ENCODE measurements around the gene C16orf92. TPM values are rescaled to one million over a fixed set of nuclear protein-coding genes. Genes with fewer than 3 reads are reported as not detected.

The C16orf92 gene
- total and polyA plus RNA-seq, 5 donors = not detected

DNA sequence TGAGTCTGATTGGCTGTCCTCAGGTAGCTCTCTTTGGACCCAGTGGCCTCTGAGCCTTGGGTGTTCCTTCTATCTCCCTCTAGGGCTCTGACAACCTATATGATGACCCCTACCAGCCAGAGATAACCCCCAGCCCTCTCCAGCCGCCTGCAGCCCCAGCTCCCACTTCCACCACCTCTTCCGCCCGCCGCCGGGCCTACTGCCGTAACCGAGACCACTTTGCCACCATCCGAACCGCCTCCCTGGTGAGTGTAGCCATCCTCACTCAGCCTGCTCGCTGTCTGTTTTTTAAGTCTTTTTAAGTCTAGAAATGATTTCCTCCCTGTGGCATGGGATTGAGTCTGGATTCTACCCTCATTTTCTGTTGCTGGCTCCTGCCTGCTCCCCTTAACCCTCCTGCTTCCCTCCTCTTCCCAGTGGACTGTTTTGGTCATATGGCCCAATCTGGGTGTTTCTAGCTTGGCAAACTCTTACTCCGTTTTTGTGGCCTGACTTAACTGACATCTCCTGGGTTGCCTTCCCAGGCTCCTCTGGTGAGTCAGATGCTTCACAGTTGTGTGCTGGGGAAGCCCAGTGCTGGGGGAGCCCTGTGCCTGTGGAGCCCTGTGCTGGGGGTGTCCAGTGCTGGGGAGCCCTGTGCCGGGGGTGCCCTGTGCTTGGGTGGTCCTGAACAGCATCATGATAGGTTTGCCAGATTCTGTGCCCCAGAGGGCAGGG lies 39.4 kb upstream of the C16orf92 start:
- no peak overlapping the region for H3K4me3 ChIP-seq (ENCODE audit: low read length)
- ATAC-seq (no peak), DNase-seq (peak in 2 of 3 donors; percentile 29 to 31)
- no peaks in the 10 kb centered on the region for H3K27me3 ChIP-seq (ENCODE audit: control insufficient read depth, insufficient read depth)
- H3K27ac ChIP-seq (ENCODE audit: low read length) = no peak overlapping the region
- H3K4me1 ChIP-seq (ENCODE audit: control insufficient read depth, insufficient read depth, low read length) = no peaks in the 10 kb centered on the region
- intact Hi-C loops (cut with DNase I) = no loop called here
- WGBS = 85% methylated on average over 12 of the region's 12 CpGs
- no peaks in the 10 kb centered on the region for H3K9me3 ChIP-seq (ENCODE audit: control insufficient read depth, low read length)

DNA sequence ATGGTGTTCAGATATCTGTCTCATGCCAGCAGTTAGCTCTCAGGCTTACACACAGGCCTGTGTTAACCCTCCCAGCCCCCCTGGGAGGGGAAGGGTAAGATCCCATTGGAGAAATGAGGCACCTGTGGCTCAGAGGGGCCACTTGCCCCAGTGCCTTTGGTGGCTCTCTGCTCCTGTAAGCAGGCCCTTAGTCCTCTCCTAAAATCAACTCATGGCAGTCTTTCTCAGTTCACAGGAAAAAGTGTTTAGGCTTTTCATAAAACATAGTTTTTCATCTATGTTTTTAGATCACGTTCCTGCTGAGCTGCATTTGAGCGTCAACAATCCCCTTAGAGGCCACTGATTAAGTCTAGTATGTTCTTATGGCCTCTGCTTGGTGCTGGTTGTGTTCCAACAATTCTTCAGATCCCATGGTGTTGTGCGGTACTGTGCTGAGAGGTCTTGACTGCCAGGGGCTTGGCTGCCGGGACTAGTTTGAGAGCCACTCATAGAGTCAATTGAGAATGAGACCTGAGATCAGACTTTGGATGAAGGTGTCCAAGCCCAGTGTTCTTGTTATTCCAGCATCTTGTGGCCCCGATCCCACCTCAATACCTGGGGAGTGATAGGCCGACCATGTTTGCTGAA lies 38.7 kb upstream of the C16orf92 start:
- Histone ChIP-seq H3K9me3 (ENCODE audit: control insufficient read depth, low read length) (no peaks in the 10 kb centered on the region), H3K27ac (ENCODE audit: low read length) (no peak overlapping the region), H3K4me3 (ENCODE audit: low read length) (no peak overlapping the region), H3K4me1 (ENCODE audit: control insufficient read depth, insufficient read depth, low read length) (no peaks in the 10 kb centered on the region), H3K27me3 (ENCODE audit: control insufficient read depth, insufficient read depth) (no peaks in the 10 kb centered on the region)
- 80% methylated on average over 6 of the region's 6 CpGs for WGBS
- ATAC-seq (no peak), DNase-seq (peak in 1 of 3 donors; percentile 1)
- intact Hi-C loops (cut with DNase I) = no loop called here

DNA sequence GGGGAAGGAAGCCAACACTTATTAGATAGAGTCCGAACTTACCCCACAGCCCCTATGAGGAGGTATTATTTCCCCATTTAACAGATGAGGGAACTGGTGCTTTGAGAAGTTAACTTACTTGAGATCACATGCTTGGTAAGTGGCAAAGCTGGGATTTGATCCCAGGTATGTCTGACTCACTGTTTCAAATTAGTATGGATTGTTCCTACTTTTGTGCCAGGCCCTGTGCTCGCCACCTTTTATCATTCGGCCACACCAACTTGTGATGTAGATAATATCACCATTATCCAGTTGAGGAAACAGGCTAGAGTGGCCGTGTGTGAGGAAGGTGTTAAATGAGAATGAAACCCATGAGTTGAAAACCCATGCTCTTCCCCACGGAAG lies 38.2 kb upstream of the C16orf92 start:
- intact Hi-C loops (cut with DNase I) = no loop called here
- Histone ChIP-seq H3K27ac (ENCODE audit: low read length) (no peak overlapping the region), H3K9me3 (ENCODE audit: control insufficient read depth, low read length) (no peaks in the 10 kb centered on the region), H3K4me1 (ENCODE audit: control insufficient read depth, insufficient read depth, low read length) (no peaks in the 10 kb centered on the region), H3K4me3 (ENCODE audit: low read length) (no peak overlapping the region), H3K27me3 (ENCODE audit: control insufficient read depth, insufficient read depth) (no peaks in the 10 kb centered on the region)
- ATAC-seq = no peak
- DNase-seq = no peak
- WGBS = 85% methylated on average over 5 of the region's 5 CpGs

DNA sequence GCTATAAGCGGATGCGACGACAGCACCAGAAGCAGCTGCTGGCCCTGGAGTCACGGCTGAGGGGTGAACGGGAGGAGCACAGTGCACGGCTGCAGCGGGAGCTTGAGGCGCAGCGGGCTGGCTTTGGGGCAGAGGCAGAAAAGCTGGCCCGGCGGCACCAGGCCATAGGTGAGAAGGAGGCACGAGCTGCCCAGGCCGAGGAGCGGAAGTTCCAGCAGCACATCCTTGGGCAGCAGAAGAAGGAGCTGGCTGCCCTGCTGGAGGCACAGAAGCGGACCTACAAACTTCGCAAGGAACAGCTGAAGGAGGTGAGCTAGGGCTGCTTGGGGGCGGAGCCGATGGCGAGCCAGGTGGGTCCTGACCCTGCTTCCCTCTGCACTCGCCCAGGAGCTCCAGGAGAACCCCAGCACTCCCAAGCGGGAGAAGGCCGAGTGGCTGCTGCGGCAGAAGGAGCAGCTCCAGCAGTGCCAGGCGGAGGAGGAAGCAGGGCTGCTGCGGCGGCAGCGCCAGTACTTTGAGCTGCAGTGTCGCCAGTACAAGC lies 37.7 kb upstream of the C16orf92 start:
- ATAC-seq (no peak), DNase-seq (peak in 2 of 3 donors; percentile 22 to 46)
- H3K27ac ChIP-seq (ENCODE audit: low read length) = no peak overlapping the region
- H3K4me3 ChIP-seq (ENCODE audit: low read length) = no peak overlapping the region
- no peaks in the 10 kb centered on the region for H3K4me1 ChIP-seq (ENCODE audit: control insufficient read depth, insufficient read depth, low read length)
- intact Hi-C loops (cut with DNase I) = no loop called here
- H3K27me3 ChIP-seq (ENCODE audit: control insufficient read depth, insufficient read depth) = no peaks in the 10 kb centered on the region
- H3K9me3 ChIP-seq (ENCODE audit: control insufficient read depth, low read length) = no peaks in the 10 kb centered on the region
- WGBS = 93% methylated on average over 28 of the region's 28 CpGs

DNA sequence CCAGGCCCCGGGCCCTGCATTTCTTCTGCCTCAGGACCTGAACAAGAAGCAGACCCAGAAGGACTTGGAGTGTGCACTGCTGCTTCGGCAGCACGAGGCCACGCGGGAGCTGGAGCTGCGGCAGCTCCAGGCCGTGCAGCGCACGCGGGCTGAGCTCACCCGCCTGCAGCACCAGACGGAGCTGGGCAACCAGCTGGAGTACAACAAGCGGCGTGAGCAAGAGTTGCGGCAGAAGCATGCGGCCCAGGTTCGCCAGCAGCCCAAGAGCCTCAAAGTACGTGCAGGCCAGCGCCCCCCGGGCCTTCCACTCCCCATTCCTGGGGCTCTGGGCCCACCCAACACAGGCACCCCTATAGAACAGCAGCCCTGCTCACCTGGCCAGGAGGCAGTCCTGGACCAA lies 36.8 kb upstream of the C16orf92 start:
- intact Hi-C loops (cut with DNase I) = no loop called here
- WGBS = 94% methylated on average over 20 of the region's 20 CpGs
- ATAC-seq = no peak
- no peak overlapping the region for H3K27ac ChIP-seq (ENCODE audit: low read length)
- no peak overlapping the region for H3K4me3 ChIP-seq (ENCODE audit: low read length)
- H3K4me1 ChIP-seq (ENCODE audit: control insufficient read depth, insufficient read depth, low read length) = no peaks in the 10 kb centered on the region
- DNase-seq = peak in 2 of 3 donors; percentile 38 to 45
- H3K27me3 ChIP-seq (ENCODE audit: control insufficient read depth, insufficient read depth) = no peaks in the 10 kb centered on the region
- H3K9me3 ChIP-seq (ENCODE audit: control insufficient read depth, low read length) = no peaks in the 10 kb centered on the region

DNA sequence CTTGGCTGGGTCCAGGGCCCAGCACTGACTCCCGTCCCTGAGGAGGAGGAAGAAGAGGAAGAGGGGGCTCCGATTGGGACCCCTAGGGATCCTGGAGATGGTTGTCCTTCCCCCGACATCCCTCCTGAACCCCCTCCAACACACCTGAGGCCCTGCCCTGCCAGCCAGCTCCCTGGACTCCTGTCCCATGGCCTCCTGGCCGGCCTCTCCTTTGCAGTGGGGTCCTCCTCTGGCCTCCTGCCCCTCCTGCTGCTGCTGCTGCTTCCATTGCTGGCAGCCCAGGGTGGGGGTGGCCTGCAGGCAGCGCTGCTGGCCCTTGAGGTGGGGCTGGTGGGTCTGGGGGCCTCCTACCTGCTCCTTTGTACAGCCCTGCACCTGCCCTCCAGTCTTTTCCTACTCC lies 36.1 kb upstream of the C16orf92 start:
- 86% methylated on average over 5 of the region's 5 CpGs for WGBS
- ATAC-seq = peak in 1 of 2 donors; percentile 3
- Histone ChIP-seq H3K27ac (ENCODE audit: low read length) (no peak overlapping the region), H3K4me1 (ENCODE audit: control insufficient read depth, insufficient read depth, low read length) (no peaks in the 10 kb centered on the region), H3K9me3 (ENCODE audit: control insufficient read depth, low read length) (no peaks in the 10 kb centered on the region), H3K27me3 (ENCODE audit: control insufficient read depth, insufficient read depth) (no peaks in the 10 kb centered on the region), H3K4me3 (ENCODE audit: low read length) (no peak overlapping the region)
- peak in 2 of 3 donors; percentile 21 to 42 for DNase-seq
- intact Hi-C loops (cut with DNase I) = no loop called here

DNA sequence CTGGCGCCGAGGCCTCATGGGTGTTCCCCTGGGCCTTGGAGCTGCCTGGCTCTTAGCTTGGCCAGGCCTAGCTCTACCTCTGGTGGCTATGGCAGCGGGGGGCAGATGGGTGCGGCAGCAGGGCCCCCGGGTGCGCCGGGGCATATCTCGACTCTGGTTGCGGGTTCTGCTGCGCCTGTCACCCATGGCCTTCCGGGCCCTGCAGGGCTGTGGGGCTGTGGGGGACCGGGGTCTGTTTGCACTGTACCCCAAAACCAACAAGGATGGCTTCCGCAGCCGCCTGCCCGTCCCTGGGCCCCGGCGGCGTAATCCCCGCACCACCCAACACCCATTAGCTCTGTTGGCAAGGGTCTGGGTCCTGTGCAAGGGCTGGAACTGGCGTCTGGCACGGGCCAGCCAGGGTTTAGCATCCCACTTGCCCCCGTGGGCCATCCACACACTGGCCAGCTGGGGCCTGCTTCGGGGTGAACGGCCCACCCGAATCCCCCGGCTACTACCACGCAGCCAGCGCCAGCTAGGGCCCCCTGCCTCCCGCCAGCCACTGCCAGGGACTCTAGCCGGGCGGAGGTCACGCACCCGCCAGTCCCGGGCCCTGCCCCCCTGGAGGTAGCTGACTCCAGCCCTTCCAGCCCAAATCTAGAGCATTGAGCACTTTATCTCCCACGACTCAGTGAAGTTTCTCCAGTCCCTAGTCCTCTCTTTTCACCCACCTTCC lies 35.5 kb upstream of the C16orf92 start:
- ATAC-seq (no peak), DNase-seq (peak in 2 of 3 donors; percentile 43 to 54)
- Histone ChIP-seq H3K9me3 (ENCODE audit: control insufficient read depth, low read length) (no peaks in the 10 kb centered on the region), H3K27me3 (ENCODE audit: control insufficient read depth, insufficient read depth) (no peaks in the 10 kb centered on the region), H3K4me3 (ENCODE audit: low read length) (no peak overlapping the region), H3K27ac (ENCODE audit: low read length) (no peak overlapping the region), H3K4me1 (ENCODE audit: control insufficient read depth, insufficient read depth, low read length) (no peaks in the 10 kb centered on the region)
- intact Hi-C loops (cut with DNase I) = no loop called here
- 92% methylated on average over 35 of the region's 35 CpGs for WGBS

DNA sequence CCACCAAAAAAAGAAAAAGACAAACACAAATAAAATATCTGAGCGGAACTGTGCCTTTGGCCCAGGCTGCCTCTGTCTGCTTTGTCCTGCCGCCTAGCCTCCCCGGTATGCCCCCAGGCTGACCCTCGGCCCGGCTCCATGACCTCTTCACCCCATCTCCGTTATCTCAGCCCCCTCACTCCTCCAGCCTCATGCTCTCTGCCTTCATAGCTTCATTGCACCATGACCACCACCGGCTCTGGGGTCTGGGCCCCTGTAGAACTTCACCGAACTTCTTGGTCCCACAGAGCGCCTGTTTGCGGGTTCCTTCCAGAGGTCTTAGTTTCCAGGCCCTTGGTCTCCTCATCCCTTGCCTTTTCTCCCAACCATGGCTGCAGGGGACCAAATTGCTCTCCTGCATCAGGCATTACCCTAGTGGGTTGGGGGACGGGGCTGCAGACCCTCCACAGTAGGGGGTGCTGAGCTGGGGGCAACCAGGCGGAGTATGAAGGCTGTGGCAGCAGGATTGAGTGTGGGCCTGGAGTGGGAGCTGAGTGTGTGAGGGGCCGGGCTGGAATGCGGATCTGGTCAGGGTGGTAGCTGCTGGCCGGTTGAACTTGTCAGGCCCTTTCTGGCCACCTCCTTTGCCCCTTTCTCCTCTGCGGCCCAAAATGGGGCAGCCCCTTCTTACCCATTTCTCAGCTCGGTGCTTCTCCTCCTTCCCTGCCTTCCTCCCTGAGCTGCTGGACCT lies 34.5 kb upstream of the C16orf92 start:
- no peaks in the 10 kb centered on the region for H3K27me3 ChIP-seq (ENCODE audit: control insufficient read depth, insufficient read depth)
- intact Hi-C loops (cut with DNase I) = no loop called here
- peak in 1 of 3 donors; percentile 27 for DNase-seq

DNA sequence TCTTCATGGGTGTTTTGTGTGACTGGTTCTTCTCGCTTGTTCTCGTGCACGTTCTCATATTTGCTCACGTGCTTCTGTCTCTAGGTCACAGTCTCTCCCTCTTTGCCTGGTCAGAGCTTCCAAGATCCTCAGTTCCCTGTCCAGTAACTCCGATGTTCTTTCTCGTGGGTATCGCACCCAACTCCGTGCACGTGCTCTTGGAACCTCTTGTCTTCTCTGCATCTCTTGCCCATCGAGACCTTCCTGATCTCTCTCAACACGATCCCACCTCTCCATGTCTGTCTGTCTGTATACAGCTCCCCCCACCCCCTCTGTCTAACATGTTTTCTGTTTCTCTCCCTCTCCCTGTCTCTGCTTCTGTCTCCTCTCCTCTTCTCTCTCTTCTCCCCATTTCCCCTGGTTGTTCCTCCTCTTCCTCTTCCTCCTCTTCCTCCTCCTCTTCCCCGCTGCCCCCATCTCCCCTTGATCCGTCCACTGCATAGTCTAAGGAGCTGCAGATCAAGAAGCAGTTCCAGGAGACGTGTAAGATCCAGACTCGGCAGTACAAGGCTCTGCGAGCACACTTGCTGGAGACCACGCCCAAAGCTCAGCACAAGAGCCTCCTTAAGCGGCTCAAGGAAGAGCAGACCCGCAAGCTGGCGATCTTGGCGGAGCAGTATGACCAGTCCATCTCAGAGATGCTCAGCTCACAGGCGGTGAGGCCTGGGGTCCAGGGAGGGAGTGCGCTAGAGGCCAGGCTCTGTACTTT lies 33.7 kb upstream of the C16orf92 start:
- intact Hi-C loops (cut with DNase I) = no loop called here
- Histone ChIP-seq H3K9me3 (ENCODE audit: control insufficient read depth, low read length) (no peaks in the 10 kb centered on the region), H3K4me3 (ENCODE audit: low read length) (no peak overlapping the region), H3K27me3 (ENCODE audit: control insufficient read depth, insufficient read depth) (no peaks in the 10 kb centered on the region), H3K27ac (ENCODE audit: low read length) (no peak overlapping the region), H3K4me1 (ENCODE audit: control insufficient read depth, insufficient read depth, low read length) (no peaks in the 10 kb centered on the region)
- WGBS = 82% methylated on average over 23 of the region's 23 CpGs
- ATAC-seq (no peak), DNase-seq (peak in 1 of 3 donors; percentile 30)

More for the DNA sequence above, 34.5 kb upstream of the C16orf92 start:
- no peak for ATAC-seq
- Histone ChIP-seq H3K9me3 (ENCODE audit: control insufficient read depth, low read length) (no peaks in the 10 kb centered on the region), H3K4me3 (ENCODE audit: low read length) (no peak overlapping the region), H3K4me1 (ENCODE audit: control insufficient read depth, insufficient read depth, low read length) (no peaks in the 10 kb centered on the region), H3K27ac (ENCODE audit: low read length) (no peak overlapping the region)
- 82% methylated on average over 16 of the region's 17 CpGs for WGBS

DNA sequence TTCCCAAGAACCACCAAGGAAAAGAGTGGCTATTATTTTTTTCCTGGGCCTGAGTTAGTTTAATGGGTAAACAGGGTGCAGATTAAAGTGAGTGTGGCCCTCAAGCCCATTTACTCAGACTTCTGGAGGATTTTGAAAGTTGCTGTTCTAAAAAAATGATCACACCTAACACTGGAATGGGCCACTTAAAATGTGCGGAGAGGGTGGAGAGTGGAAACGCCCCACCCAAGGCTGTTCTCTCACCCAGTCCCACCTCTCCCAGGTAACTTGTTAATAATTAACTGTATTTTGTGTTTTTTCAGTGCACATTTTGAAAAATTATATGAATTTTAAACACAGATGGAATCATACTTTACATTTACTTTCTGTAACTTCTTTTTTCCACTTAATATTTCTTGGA lies 33.0 kb upstream of the C16orf92 start:
- no peak overlapping the region for H3K27ac ChIP-seq (ENCODE audit: low read length)
- 89% methylated on average over 2 of the region's 2 CpGs for WGBS
- H3K9me3 ChIP-seq (ENCODE audit: control insufficient read depth, low read length) = no peaks in the 10 kb centered on the region
- peaks cover 4% of the 10 kb centered on the region for H3K4me1 ChIP-seq (ENCODE audit: control insufficient read depth, insufficient read depth, low read length)
- DNase-seq (peak in 1 of 3 donors; percentile 1), ATAC-seq (no peak)
- H3K4me3 ChIP-seq (ENCODE audit: low read length) = no peak overlapping the region
- no peaks in the 10 kb centered on the region for H3K27me3 ChIP-seq (ENCODE audit: control insufficient read depth, insufficient read depth)
- intact Hi-C loops (cut with DNase I) = loop anchor here in 1 of 4 donors (10.0 kb wide), 2 partner anchors 125 to 175 kb away; partner anchors contain the start of genes CDIPT, PAGR1 and PRRT2

Measured in right cardiac atrium (tissue), 5 donors.